Vagina (tissue), 2 donors: ENCODE results near the gene SLC7A9. TPM values are rescaled to one million over a fixed set of nuclear protein-coding genes. Genes with fewer than 3 reads are reported as not detected.

Source experiments
- DNase-seq, 2 donors: peaks; one replicate each; pipeline ENCODE4 v3.0.0-alpha.2; 2017; ENCODE audit errors: extremely low spot score in 2 of 2
- H3K27ac ChIP-seq: fragments of 200-600 bp; sonication (generic); one replicate; pipeline ENCODE4 v1.5.1; 2019
- H3K27me3 ChIP-seq: fragments of 200-600 bp; sonication (generic); one replicate; pipeline ENCODE4 v1.5.1; 2019
- H3K36me3 ChIP-seq, 2 donors: fragments of 200-600 bp; sonication (generic); one replicate each; pipeline ENCODE4 v1.5.1; 2017 to 2019
- H3K4me1 ChIP-seq: fragments of 200-600 bp; sonication (generic); one replicate; pipeline ENCODE4 v1.5.1; 2019
- H3K4me3 ChIP-seq, 2 donors: fragments of 200-600 bp; sonication (generic); 1 replicate in 1 of 2; 2 replicates in 1 of 2; pipeline ENCODE4 v1.5.1; 2016 to 2019
- H3K9me3 ChIP-seq: fragments of 200-600 bp; sonication (generic); one replicate; pipeline ENCODE4 v1.5.1; 2019
- CTCF ChIP-seq, 3 experiments: fragments of 450-650 bp in 2 of 3; fragments of 200-600 bp in 1 of 3; sonication (generic) in 1 of 3; IDR thresholded peaks; one replicate each; pipeline ENCODE4 v1.5.1; 2017 to 2019; ENCODE audit warnings: antibody characterized with exemption in 3 of 3, mild to moderate bottlenecking in 2 of 3, moderate library complexity in 2 of 3
- POLR2A ChIP-seq, 2 donors: fragments of 450-650 bp; IDR thresholded peaks; one replicate each; pipeline ENCODE4 v1.6.1; 2017; ENCODE audit warnings: antibody characterized with exemption in 2 of 2, mild to moderate bottlenecking in 2 of 2, moderate library complexity in 2 of 2
- POLR2AphosphoS5 ChIP-seq, 2 donors: sonication (generic); formaldehyde crosslinking; IDR thresholded peaks; one replicate each; pipeline ENCODE4 v1.9.0; 2017; ENCODE audit warnings: antibody characterized with exemption in 2 of 2, mild to moderate bottlenecking in 2 of 2, low read depth in 1 of 2; ENCODE audit not compliant: insufficient read depth in 1 of 2
- intact Hi-C: fragments of 100-400 bp; cut with DNase I; formaldehyde crosslinking; loops from one replicate; pipeline ENCODE4 v1.15.1; 2023
- total RNA-seq: library from RNA; depleted of rRNA; stranded (reverse); fragments of >200 nt; gene quantifications from one replicate; pipeline ENCODE4 v1.2.3, GENCODE V29; 2016

SLC7A9 gene
- total RNA-seq, 1 donor from 2014 or later: not detected

DNA sequence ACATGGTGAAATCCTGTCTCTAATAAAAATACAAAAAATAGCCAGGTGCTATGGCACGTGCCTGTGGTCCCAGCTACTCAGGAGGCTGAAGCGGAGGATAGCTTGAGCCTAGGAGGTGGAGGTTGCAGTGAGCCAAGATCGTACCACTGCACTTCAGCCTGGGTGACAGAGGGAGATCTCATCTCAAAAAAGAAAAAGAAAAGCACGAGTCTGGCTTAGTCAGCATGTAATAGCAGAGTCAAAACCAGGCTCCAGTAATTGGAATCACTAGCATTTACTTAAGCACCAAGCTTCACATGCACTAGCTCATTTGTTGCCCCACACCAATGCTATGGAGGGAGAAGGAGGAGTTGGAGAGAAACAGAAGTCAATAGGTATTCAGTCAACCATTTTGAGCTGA lies 41.9 kb upstream of the SLC7A9 start:
- intact Hi-C loops: no loop called here
- Histone ChIP-seq H3K27me3 (no peaks in the 10 kb centered on the region), H3K27ac (no peak overlapping the region), H3K9me3 (no peaks in the 10 kb centered on the region), H3K4me3 (no peak overlapping the region), H3K4me1 (no peaks in the 10 kb centered on the region), H3K36me3 (peaks cover 0 to 35% of the 10 kb centered on the region in 2 donors)
- no peak for DNase-seq
- TF ChIP-seq POLR2AphosphoS5 (IDR thresholded peaks at IDR 0.05; ENCODE audit: insufficient read depth in 1 of 2, low read depth in 1 of 2) (no peak), POLR2A (IDR thresholded peaks at IDR 0.05) (no peak), CTCF (IDR thresholded peaks at IDR 0.05) (no peak)

DNA sequence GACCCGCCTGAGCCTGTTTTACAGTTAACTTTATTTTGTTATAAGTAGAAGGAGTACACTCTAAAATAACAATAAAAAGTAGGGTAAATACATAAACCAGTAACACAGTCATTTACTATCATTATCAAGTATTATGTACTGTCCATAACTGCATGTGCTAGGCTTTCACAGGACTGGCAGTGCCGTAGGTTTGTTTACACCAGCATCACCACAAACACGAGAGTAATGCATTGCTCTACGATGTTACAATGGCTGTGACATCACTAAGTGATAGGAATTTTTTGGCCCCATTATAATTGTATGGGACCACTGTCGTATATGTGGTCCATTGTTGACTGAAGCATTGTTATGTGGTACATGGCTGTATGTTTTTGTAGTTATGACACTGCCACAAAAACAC lies 41.3 kb upstream of the SLC7A9 start:
- intact Hi-C loops: no loop called here
- Histone ChIP-seq H3K36me3 (peaks cover 0 to 31% of the 10 kb centered on the region in 2 donors), H3K27ac (no peak overlapping the region), H3K4me3 (no peak overlapping the region), H3K9me3 (no peaks in the 10 kb centered on the region), H3K27me3 (no peaks in the 10 kb centered on the region), H3K4me1 (no peaks in the 10 kb centered on the region)
- no peak for TF ChIP-seq POLR2AphosphoS5 (IDR thresholded peaks at IDR 0.05; ENCODE audit: insufficient read depth in 1 of 2, low read depth in 1 of 2)
- TF ChIP-seq POLR2A (IDR thresholded peaks at IDR 0.05): no peak
- TF ChIP-seq CTCF (IDR thresholded peaks at IDR 0.05): no peak
- no peak for DNase-seq

DNA sequence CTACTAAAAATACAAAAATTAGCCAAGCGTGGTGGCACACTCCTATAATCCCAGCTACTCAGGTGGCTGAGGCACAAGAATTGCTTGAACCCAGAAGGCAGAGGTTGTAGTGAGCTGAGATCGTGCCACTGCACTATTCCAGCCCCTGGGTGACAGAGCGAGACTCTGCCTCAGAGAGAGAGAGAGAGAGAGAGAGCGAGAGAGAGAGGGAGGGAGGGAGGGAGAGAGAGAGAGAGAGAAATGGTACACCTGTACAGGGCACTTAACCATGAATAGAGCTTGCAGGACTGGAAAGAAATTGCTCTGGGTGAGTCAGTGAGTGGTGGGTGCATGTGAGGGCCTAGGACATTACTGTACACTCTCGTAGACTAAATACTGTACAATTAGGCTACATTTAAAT lies 40.5 kb upstream of the SLC7A9 start:
- H3K4me1 ChIP-seq: no peaks in the 10 kb centered on the region
- no peak for DNase-seq
- H3K9me3 ChIP-seq: no peaks in the 10 kb centered on the region
- H3K36me3 ChIP-seq: peaks cover 0 to 23% of the 10 kb centered on the region in 2 donors
- intact Hi-C loops: no loop called here
- no peaks in the 10 kb centered on the region for H3K27me3 ChIP-seq
- no peak overlapping the region for H3K4me3 ChIP-seq
- no peak for TF ChIP-seq POLR2AphosphoS5 (IDR thresholded peaks at IDR 0.05; ENCODE audit: insufficient read depth in 1 of 2, low read depth in 1 of 2)
- no peak for TF ChIP-seq POLR2A (IDR thresholded peaks at IDR 0.05)
- TF ChIP-seq CTCF (IDR thresholded peaks at IDR 0.05): no peak
- H3K27ac ChIP-seq: no peak overlapping the region

DNA sequence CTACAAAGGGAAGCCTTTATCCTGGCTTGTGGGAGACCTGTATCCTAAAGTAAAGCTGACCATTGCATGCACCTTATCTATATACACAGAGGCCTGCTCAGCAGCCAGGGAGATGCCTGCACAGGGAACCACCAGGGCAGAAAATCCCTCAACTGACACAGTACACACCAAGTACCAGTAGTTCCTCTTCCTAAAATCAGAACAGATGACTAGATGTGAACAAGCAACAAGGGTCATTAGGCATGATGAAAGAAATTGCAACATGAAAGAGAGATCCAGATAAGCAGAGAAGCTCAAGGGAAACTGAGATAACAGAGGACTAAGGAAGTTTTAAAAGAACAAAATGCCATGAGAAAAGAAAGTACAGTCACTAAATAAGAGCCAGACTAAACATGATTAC lies 39.7 kb upstream of the SLC7A9 start:
- Histone ChIP-seq H3K27me3 (no peaks in the 10 kb centered on the region), H3K27ac (no peak overlapping the region), H3K9me3 (no peaks in the 10 kb centered on the region), H3K4me1 (no peaks in the 10 kb centered on the region), H3K36me3 (peaks cover 0 to 15% of the 10 kb centered on the region in 2 donors), H3K4me3 (no peak overlapping the region)
- intact Hi-C loops: no loop called here
- no peak for TF ChIP-seq POLR2A (IDR thresholded peaks at IDR 0.05)
- DNase-seq: no peak

- intact Hi-C loops: no loop called here
- Histone ChIP-seq H3K4me3 (no peak overlapping the region), H3K9me3 (no peaks in the 10 kb centered on the region), H3K27ac (no peak overlapping the region), H3K36me3 (peaks cover 0 to 10% of the 10 kb centered on the region in 2 donors), H3K27me3 (no peaks in the 10 kb centered on the region), H3K4me1 (no peaks in the 10 kb centered on the region)
- no peak for TF ChIP-seq POLR2A (IDR thresholded peaks at IDR 0.05)
- no peak for TF ChIP-seq CTCF (IDR thresholded peaks at IDR 0.05)
- TF ChIP-seq POLR2AphosphoS5 (IDR thresholded peaks at IDR 0.05; ENCODE audit: insufficient read depth in 1 of 2, low read depth in 1 of 2): no peak
- DNase-seq: no peak
Observed at GRCh38 chr19:32908641-32909190, 39.1 kb upstream of the SLC7A9 start.
